ENCODE results near the gene ASIC2. TPM values are rescaled to one million over a fixed set of nuclear protein-coding genes. Genes with fewer than 3 reads are reported as not detected.

Gene ASIC2
- total RNA-seq, 1 experiment from 2014 or later = not detected

DNA sequence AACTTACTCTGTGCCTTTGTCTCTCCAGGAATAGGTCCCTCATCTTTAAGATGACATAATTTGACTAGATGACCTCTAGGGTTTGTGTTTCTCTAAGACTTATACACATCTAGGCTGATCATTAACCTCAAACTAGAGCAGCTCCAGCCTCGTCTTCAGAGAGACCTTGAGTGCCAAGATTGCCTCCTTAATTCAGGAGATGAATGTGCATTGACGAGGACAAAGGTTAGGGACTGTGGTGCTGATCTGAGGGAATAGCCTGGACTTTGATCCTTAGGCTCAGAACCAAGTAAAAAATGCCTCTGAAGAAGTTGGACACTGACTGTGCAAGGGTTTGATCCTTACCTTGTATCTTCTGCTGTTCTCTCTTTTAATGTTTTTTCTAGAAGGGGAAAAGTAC, 17.2 kb upstream of the ASIC2 start:
- ATAC-seq (no peak), DNase-seq (ENCODE audit: low read depth, low spot score) (no peak)

More for the DNA sequence above, 17.2 kb upstream of the ASIC2 start:
- BruUV-seq (replicated peaks) = no TSS peak
- Histone ChIP-seq H2AFZ (ENCODE audit: low read depth, low read length, poor library complexity, severe bottlenecking) (no peak overlapping the region), H3K27ac (ENCODE audit: low read depth, low read length) (no peak overlapping the region), H4K20me1 (ENCODE audit: insufficient read depth) (no peaks in the 10 kb centered on the region), H3K4me1 (ENCODE audit: control insufficient read depth in 1 of 2, insufficient read depth in 2 of 2, low read length in 2 of 2) (no peaks in the 10 kb centered on the region), H3K9me3 (ENCODE audit: control insufficient read depth in 1 of 2, insufficient read depth in 1 of 2, low read depth in 1 of 2, low read length in 2 of 2) (no peaks in the 10 kb centered on the region), H3K4me2 (ENCODE audit: low read length) (no peak overlapping the region), H3K36me3 (ENCODE audit: control insufficient read depth in 1 of 2, insufficient read depth in 2 of 2, low read length in 2 of 2) (no peaks in the 10 kb centered on the region), H3K79me2 (ENCODE audit: insufficient read depth, low read length) (no peaks in the 10 kb centered on the region), H3K27me3 (ENCODE audit: insufficient read depth, low read length) (no peaks in the 10 kb centered on the region), H3K9ac (ENCODE audit: low read length) (no peak overlapping the region), H3K9me2 (ENCODE audit: insufficient read depth) (no peaks in the 10 kb centered on the region), H3K4me3 (replicated peaks in 1 of 2; ENCODE audit: low read depth in 1 of 2, low read length in 2 of 2) (no peak overlapping the region)
- POLR2A ChIA-PET = no interaction called here
- RAD21 ChIA-PET (ENCODE audit: low non-redundant PET in 1 of 2, low total read pairs in 2 of 2, uncharacterized antibody in 2 of 2, unreplicated experiment in 2 of 2) = no interaction called here
- intact Hi-C loops (cut with micrococcal nuclease) = no loop called here
- no peak for TF ChIP-seq CBX3 (IDR thresholded peaks at IDR 0.05; ENCODE audit: low read depth)
- TF ChIP-seq REST (IDR thresholded peaks at IDR 0.05; ENCODE audit: low read depth) = no peak
- no peak for TF ChIP-seq ZBTB33 (IDR thresholded peaks at IDR 0.05; ENCODE audit: extremely low read depth, insufficient replicate concordance, low read length)
- no peak for TF ChIP-seq YY1 (IDR thresholded peaks at IDR 0.05; ENCODE audit: extremely low read depth, insufficient replicate concordance, low read depth, low read length)
- no peak for TF ChIP-seq FOSL1 (IDR thresholded peaks at IDR 0.05; ENCODE audit: low read depth)
- no peak for TF ChIP-seq ELF1 (IDR thresholded peaks at IDR 0.05; ENCODE audit: borderline replicate concordance, low read depth)
- no peak for TF ChIP-seq EGR1 (IDR thresholded peaks at IDR 0.05; ENCODE audit: low read depth)
- TF ChIP-seq EZH2 (IDR thresholded peaks at IDR 0.05) = no peak
- no peak for TF ChIP-seq CTCF (IDR thresholded peaks at IDR 0.05 in 2 of 3, conservative IDR thresholded peaks at IDR 0.05 in 1 of 3; ENCODE audit: borderline replicate concordance in 1 of 3, insufficient read depth in 1 of 3, low read depth in 2 of 3, low read length in 2 of 3)
- no peak for TF ChIP-seq MAX (IDR thresholded peaks at IDR 0.05)
- no peak for TF ChIP-seq JUND (IDR thresholded peaks at IDR 0.05)
- no peak for TF ChIP-seq ZNF274 (IDR thresholded peaks at IDR 0.05; ENCODE audit: low read depth, low read length)
- no peak for TF ChIP-seq ZFX (IDR thresholded peaks at IDR 0.05)
- TF ChIP-seq SIN3A (IDR thresholded peaks at IDR 0.05; ENCODE audit: low read depth) = no peak
- TF ChIP-seq TCF7L2 (IDR thresholded peaks at IDR 0.05; ENCODE audit: borderline replicate concordance, extremely low read depth, insufficient read depth, insufficient read length) = no peak
- TF ChIP-seq, protein P1, sequence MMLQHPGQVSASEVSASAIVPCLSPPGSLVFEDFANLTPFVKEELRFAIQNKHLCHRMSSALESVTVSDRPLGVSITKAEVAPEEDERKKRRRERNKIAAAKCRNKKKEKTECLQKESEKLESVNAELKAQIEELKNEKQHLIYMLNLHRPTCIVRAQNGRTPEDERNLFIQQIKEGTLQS (IDR thresholded peaks at IDR 0.05) = no peak
- no peak for TF ChIP-seq RAD21 (IDR thresholded peaks at IDR 0.05; ENCODE audit: low read depth)
- TF ChIP-seq POLR2AphosphoS5 (IDR thresholded peaks at IDR 0.05; ENCODE audit: low read depth, low read length) = no peak
- no peak for TF ChIP-seq SP1 (IDR thresholded peaks at IDR 0.05; ENCODE audit: low read depth)
- TF ChIP-seq EZH2phosphoT487 (IDR thresholded peaks at IDR 0.05; ENCODE audit: borderline replicate concordance) = no peak
- CTCF ChIA-PET = no interaction called here
